Uterus (tissue), 4 donors: ENCODE measurements around the gene GPR107. TPM values are rescaled to one million over a fixed set of nuclear protein-coding genes. Genes with fewer than 3 reads are reported as not detected.
"Not testable (repeated sequence)": the region's sequence is repeated elsewhere in the genome, so short reads cannot be mapped to it uniquely, and the experiment has no call there.

Experiments used
- DNase-seq, 2 donors: peaks; one replicate each; pipeline ENCODE4 v3.0.0-alpha.2; 2019 to 2020
- H3K27ac ChIP-seq, 2 donors: fragments of 200-600 bp; sonication (generic); 1 replicate in 1 of 2; 2 replicates in 1 of 2; pipeline ENCODE4 v1.5.1; 2016 to 2018
- H3K27me3 ChIP-seq, 2 donors: fragments of 200-600 bp; sonication (generic); one replicate each; pipeline ENCODE4 v1.5.1; 2018 to 2019; ENCODE audit warnings: control low read depth in 1 of 2
- H3K36me3 ChIP-seq, 2 donors: fragments of 200-600 bp; sonication (generic); one replicate each; pipeline ENCODE4 v1.5.1; 2019; ENCODE audit warnings: control low read depth in 1 of 2
- H3K4me1 ChIP-seq, 2 donors: fragments of 200-600 bp; sonication (generic); one replicate each; pipeline ENCODE4 v1.5.1; 2018 to 2019; ENCODE audit warnings: control low read depth in 1 of 2
- H3K4me3 ChIP-seq, 2 donors: fragments of 200-600 bp; sonication (generic); 1 replicate in 1 of 2; 2 replicates in 1 of 2; pipeline ENCODE4 v1.5.1; 2018 to 2019; ENCODE audit warnings: mild to moderate bottlenecking in 1 of 2
- H3K9me3 ChIP-seq, 2 donors: fragments of 200-600 bp; sonication (generic); one replicate each; pipeline ENCODE4 v1.5.1; 2019; ENCODE audit warnings: control low read depth in 1 of 2
- CTCF ChIP-seq, 4 experiments: fragments of 200-600 bp in 2 of 4; fragments of 450-650 bp in 2 of 4; sonication (generic) in 2 of 4; IDR thresholded peaks; one replicate each; pipeline ENCODE4 v1.5.1; 2016 to 2019; ENCODE audit warnings: antibody characterized with exemption in 4 of 4, mild to moderate bottlenecking in 2 of 4, moderate library complexity in 1 of 4
- POLR2A ChIP-seq, 2 donors: fragments of 450-650 bp; IDR thresholded peaks; one replicate each; pipeline ENCODE4 v1.6.1; 2016; ENCODE audit warnings: antibody characterized with exemption in 2 of 2, mild to moderate bottlenecking in 1 of 2, moderate library complexity in 1 of 2
- intact Hi-C: fragments of 100-400 bp; cut with DNase I; formaldehyde crosslinking; loops from one replicate; pipeline ENCODE4 v1.15.1; 2023; ENCODE audit warnings: low total_unique reads
- total RNA-seq, 4 donors: library from RNA; depleted of rRNA in 3 of 4; stranded (reverse); fragments of >200 nt in 3 of 4; gene quantifications; one replicate each; pipeline versions ENCODE4 v1.1.0 to v1.2.4, GENCODE V29; 2014 to 2023
- donor health status: DM: yes; HTN: yes; CAD: no.

GPR107 gene
- total RNA-seq, 4 donors from 2014 or later, result 10.8 to 41.5 (median 26.7) TPM

DNA sequence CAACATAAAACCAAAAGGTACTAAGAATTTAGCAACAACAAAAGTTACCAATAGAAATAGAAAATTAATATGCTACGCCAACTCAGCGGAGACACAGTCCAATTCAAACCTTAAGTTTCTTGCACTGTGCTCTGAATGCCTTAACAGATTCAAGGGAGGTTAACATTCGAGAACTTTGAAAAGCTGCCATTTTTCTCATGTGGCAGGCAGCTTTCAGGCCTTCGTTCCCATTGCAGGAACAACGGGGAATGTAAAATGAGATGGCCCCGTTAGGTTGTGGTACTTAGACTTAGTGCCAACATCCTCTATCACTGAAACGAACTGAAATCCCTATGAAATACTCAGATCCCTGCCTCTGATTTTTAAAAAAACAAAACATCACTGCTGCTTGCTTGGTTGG lies 33.1 kb upstream of the GPR107 start:
- TF ChIP-seq CTCF (IDR thresholded peaks at IDR 0.05) (no peak), POLR2A (IDR thresholded peaks at IDR 0.05) (no peak)
- no peaks in the 10 kb centered on the region for H3K27me3 ChIP-seq
- H3K9me3 ChIP-seq, result no peaks in the 10 kb centered on the region
- DNase-seq, result no peak
- H3K4me1 ChIP-seq, result peaks cover 11 to 13% of the 10 kb centered on the region in 2 donors
- no peak overlapping the region for H3K4me3 ChIP-seq
- no peaks in the 10 kb centered on the region for H3K36me3 ChIP-seq
- H3K27ac ChIP-seq, result peak overlapping the region; percentile 46 to 63
- intact Hi-C loops, result no loop called here

GRCh38 chr9:130021123-130021522 lies 32.6 kb upstream of the GPR107 start:
- TF ChIP-seq POLR2A (IDR thresholded peaks at IDR 0.05) (no peak), CTCF (IDR thresholded peaks at IDR 0.05) (no peak)
- DNase-seq, result no peak
- no peak overlapping the region for H3K4me3 ChIP-seq
- peaks cover 11 to 13% of the 10 kb centered on the region in 2 donors for H3K4me1 ChIP-seq
- no peaks in the 10 kb centered on the region for H3K36me3 ChIP-seq
- no peaks in the 10 kb centered on the region for H3K9me3 ChIP-seq
- no peaks in the 10 kb centered on the region for H3K27me3 ChIP-seq
- H3K27ac ChIP-seq, result peak overlapping the region; percentile 3 to 63
- intact Hi-C loops, result no loop called here

- H3K36me3 ChIP-seq, H3K27me3 ChIP-seq, H3K27ac ChIP-seq, H3K9me3 ChIP-seq, H3K4me3 ChIP-seq, DNase-seq, intact Hi-C loops: not testable (repeated sequence)
- peaks cover 11 to 13% of the 10 kb centered on the region in 2 donors for H3K4me1 ChIP-seq
Measured at GRCh38 chr9:130021842-130022241, 31.9 kb upstream of the GPR107 start.

- Histone ChIP-seq H3K4me3 (no peak overlapping the region), H3K9me3 (no peaks in the 10 kb centered on the region), H3K4me1 (peaks cover 11 to 13% of the 10 kb centered on the region in 2 donors), H3K27ac (peak overlapping the region; percentile 68 to 71), H3K27me3 (no peaks in the 10 kb centered on the region), H3K36me3 (no peaks in the 10 kb centered on the region)
- intact Hi-C loops, result no loop called here
- no peak for DNase-seq
- TF ChIP-seq CTCF (IDR thresholded peaks at IDR 0.05), result no peak
- no peak for TF ChIP-seq POLR2A (IDR thresholded peaks at IDR 0.05)
Measured at GRCh38 chr9:130022566-130023143, 31.1 kb upstream of the GPR107 start.

DNA sequence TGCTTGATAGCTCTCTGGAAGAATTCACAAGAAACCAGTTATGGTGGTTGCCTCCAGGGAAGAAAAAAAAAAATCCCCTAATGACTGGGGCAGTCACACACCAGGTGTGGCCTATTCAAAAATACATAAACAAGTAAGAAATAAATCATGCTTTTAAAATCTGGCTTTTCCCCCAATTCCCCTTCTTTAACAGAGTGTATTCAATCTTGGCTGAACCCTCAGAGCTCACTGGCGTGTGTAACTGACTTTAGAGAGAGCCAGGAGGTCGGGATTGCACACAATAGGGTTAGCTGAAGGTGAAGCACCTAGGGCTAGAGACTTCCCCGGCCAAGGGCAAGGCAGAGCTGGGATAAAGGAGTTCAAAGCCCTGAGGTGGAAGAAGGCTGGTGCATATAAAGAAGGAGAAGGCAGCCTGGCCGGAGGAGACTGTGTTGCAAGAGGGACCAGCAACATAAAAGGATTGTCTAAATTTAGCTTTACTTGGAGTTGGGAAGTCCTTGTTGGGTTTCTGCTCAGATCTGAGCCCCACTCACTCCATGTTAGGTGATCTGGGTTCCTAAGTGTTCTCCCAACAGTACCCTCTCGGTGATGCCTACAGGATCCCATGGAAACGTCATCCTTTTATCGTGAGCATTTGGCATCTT lies 30.4 kb upstream of the GPR107 start:
- H3K36me3 ChIP-seq, result no peaks in the 10 kb centered on the region
- intact Hi-C loops, result no loop called here
- no peaks in the 10 kb centered on the region for H3K27me3 ChIP-seq
- H3K9me3 ChIP-seq, result no peaks in the 10 kb centered on the region
- H3K4me1 ChIP-seq, result peaks cover 11 to 13% of the 10 kb centered on the region in 2 donors
- TF ChIP-seq POLR2A (IDR thresholded peaks at IDR 0.05) (no peak), CTCF (IDR thresholded peaks at IDR 0.05) (no peak)
- peak; percentile 27 to 41 for DNase-seq
- no peak overlapping the region for H3K4me3 ChIP-seq
- peak overlapping the region; percentile 68 to 71 for H3K27ac ChIP-seq
